Kidney capillary endothelial cell (primary cell): Measurements from ENCODE around the gene RPL22L1.
"Not testable (repeated sequence)": the region's sequence is repeated elsewhere in the genome, so short reads cannot be mapped to it uniquely, and the experiment has no call there.

Source experiments
- DNase-seq: peaks from one replicate; pipeline ENCODE4 v3.0.0-alpha.2; 2018; ENCODE audit warnings: low spot score

The RPL22L1 gene

DNA sequence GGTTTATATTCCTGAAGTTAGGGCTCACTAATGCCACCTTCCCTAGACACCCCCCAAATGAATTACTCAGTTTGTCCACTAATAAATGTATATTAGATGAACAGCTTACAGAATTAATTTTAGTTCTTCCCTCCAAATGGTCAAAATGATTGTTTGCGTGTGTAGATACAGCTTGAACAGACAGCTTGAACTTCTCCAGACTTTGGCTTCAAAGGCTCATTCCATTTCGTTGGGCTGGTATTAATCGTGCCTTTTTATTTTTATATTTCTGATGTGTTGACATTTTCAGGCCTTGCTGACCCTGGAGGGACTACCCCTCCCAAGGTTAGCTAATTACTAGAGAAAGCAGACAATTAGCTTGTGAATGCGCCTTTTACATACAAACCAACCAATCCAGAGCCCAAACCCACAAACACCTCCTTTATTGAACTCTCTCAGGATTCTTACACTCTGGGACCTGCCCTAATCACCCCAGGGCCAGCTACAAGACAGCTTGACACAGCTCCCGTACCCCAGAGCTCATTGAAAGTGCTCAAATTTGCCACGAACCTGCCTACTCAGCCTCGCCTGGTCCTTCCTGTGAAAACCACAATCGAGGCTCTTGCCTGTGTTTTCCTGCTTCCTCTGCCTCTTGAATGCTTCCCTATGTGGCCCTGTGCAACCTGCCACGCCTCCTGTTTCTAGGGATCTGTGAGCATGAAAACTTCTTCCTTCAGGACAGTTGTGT lies 40.3 kb downstream of the RPL22L1 start:
- DNase-seq: no peak

DNA sequence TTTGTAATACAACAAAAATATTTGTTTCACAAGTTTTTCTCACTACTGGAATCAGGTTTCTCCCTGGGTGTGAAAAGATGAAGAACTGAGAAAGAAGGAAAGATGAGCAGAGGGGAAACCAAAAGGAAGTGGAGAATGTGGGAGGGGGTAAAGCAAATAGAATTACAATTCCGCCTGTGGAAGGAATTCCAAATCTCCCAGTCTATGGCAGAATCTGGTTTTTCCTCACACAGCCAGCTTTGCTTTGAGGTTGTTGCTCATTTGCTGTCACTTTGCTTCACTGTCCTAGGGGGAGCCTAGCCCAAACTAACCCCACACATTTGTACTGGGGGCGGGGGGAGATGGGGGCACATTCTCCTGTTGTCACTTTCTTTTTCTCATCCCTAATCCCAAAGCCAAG lies 43.9 kb downstream of the RPL22L1 start:
- no peak for DNase-seq

DNA sequence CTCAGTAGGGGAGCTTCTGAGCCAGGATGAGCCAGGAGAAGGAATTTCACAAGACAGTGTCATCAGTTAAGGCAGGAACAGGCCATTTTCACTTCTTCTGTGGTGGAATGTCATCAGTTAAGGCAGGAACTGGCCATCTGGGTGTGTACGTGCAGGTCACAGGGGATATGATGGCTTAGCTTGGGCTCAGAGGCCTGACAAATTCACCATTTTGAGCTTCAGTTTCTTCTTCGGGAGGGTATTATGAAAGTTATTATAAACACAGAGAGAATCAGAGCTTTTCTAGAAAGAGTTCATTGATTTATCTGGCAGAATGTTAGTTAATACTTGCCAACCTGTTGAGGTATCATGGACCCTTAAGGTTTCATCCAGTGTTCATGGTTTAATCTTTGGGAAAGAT lies 46.4 kb downstream of the RPL22L1 start:
- DNase-seq: not testable (repeated sequence)

DNA sequence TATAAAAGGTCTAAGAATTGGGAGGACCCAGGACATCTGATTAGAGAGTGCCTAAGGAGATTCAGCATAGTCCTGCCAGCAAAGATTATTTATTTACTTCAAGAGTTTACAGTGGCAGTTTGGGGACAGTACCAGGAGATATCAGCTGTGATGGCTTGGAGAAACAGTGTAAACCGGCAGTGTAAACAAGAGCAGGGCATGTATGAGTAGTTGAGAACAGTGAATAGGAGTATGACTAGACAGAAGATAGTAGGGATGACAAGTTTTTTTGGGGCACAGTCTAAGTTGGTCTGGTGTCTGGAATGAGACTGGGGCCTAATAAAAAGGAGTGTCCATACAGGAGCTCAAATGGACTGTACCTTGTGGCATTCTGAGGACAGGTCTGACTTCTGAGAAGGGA lies 51.7 kb downstream of the RPL22L1 start:
- not testable (repeated sequence) for DNase-seq

DNA sequence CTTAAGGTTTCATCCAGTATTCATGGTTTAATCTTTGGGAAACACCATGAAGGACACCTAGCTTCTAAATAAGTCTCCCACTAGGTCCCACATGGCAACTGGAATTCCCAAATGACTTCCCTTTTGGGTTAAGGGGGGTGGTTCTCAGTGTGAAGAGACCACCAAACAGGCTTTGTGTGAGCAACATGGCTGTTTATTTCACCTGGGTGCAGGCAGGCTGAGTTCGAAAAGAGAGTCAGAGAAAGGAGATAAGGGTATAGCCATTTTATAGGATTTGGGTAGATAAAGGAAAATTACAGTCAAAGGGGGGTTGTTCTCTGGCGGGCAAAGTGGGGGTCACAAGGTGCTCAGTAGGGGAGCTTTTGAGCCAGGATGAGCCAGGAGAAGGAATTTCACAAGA lies 52.5 kb downstream of the RPL22L1 start:
- DNase-seq: not testable (repeated sequence)

DNA sequence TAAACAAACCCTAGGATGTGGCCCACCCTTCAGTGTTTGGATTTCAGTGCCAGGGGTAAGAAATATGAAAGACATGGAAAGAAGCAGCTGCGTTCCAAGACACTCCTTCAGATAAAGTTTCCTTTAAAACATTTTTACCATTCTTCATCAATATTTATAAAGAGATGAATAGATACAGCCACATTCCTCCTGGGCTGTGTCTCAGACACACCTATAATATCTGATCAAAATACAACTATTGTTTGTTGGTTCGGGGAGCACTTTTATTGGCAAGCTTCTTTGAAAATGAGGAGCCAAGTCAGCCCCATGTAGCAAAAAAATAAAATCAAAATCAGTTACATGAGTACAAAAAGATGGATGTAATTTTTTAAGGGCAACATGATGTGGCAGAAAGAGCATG lies 53.2 kb downstream of the RPL22L1 start:
- no peak for DNase-seq

DNA sequence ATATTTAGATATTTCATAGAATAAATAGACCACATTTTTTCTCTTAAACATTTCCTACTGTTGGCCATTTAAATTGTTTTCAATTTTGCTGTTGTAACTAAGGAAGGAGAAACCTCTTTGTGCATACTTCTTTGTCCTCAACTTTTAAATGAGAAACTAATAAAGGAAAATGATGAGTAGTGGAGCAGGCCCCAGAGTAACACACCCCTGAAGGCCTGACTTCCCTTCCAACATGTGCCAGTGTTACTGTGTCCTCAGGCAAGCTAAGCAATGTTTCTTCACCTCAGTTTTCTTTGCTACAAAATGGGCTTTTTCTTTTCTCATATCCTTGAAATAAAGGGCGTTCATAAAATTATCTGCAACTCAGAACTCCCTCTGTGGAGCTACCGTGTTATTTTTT lies 53.7 kb downstream of the RPL22L1 start:
- no peak for DNase-seq

DNA sequence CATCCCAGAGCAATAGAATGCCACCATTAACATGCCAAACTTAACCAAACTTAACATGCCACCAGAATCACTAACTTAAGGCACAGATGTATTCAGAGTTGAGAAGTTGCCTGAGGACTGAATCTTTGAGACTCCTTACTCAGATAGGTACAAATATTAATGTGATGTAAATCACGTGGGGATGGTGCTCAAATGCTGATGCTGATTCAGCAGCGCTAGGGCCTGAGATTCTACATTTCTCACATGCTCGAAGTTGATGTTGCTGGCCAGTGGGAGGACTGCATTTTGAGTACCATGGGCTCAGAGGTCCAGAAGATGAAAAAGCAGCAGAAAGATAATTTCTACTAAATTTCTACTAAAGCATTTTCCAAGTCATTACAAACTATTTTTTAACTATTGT lies 54.1 kb downstream of the RPL22L1 start:
- DNase-seq: no peak

DNA sequence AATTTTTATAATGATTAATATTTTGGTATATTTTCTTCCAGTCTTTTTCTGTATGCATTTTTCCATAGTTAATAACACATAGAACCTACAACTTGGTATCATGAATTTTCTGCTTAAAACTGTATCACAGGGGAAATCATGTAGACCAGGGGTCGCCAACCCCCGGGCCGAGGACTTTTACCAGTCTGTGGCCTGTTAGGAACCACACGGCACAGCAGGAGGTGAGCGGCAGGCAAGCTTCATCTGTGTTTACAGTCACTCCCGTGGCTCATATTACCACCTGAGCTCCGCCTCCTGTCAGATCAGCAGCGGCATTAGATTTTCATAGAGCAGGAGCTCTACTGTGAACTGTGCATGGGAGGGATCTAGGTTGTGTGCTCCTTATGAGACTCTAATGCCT lies 54.7 kb downstream of the RPL22L1 start:
- DNase-seq: no peak
